GM12878 (cell line): ENCODE measurements around the gene PLEKHJ1.
A peak's percentile ranks its signal among the peaks of the same experiment; 100 is the strongest.

Experiments used
- ATF7 ChIP-seq: fragments of 450-650 bp; IDR thresholded peaks from 2 replicates; pipeline ENCODE4 v1.6.1; 2016; ENCODE audit warnings: low read depth, mild to moderate bottlenecking
- EGR1 ChIP-seq, 2 experiments: IDR thresholded peaks; 1 replicate in 1 of 2; 2 replicates in 1 of 2; pipeline ENCODE4 v1.6.1; 2011 to 2012; ENCODE audit warnings: low read depth in 2 of 2, low read length in 2 of 2, borderline replicate concordance in 1 of 2, mild to moderate bottlenecking in 1 of 2, moderate library complexity in 1 of 2
- EP300 ChIP-seq, 2 experiments: fragments of 150-350 bp in 1 of 2; IDR thresholded peaks; 2 replicates each; pipeline ENCODE4 v1.6.1; 2011 to 2012; ENCODE audit warnings: low read depth in 2 of 2, low read length in 2 of 2, borderline replicate concordance in 1 of 2, improper control_type of control experiment in 1 of 2, inconsistent platforms in 1 of 2; ENCODE audit not compliant: control insufficient read depth in 1 of 2
- GABPA ChIP-seq: IDR thresholded peaks from 2 replicates; pipeline ENCODE4 v1.6.1; 2014; ENCODE audit warnings: antibody characterized with exemption, low read depth, mild to moderate bottlenecking, inconsistent platforms
- NFYB ChIP-seq: IDR thresholded peaks from 2 replicates; pipeline ENCODE4 v1.6.1; 2011; ENCODE audit warnings: low read depth, mild to moderate bottlenecking, low read length, improper control_type of control experiment, moderate library complexity; ENCODE audit not compliant: insufficient read depth
- PML ChIP-seq: IDR thresholded peaks from 2 replicates; pipeline ENCODE4 v1.6.1; 2012; ENCODE audit warnings: low read length, inconsistent platforms
- POLR2AphosphoS5 ChIP-seq: IDR thresholded peaks from 2 replicates; pipeline ENCODE4 v1.6.1; 2011; ENCODE audit warnings: mild to moderate bottlenecking, low read length, inconsistent platforms
- RCOR1 ChIP-seq: conservative IDR thresholded peaks from 2 replicates; pipeline ENCODE4 v1.6.1; 2012; ENCODE audit warnings: low read depth, low read length, improper control_type of control experiment
- SPI1 ChIP-seq: IDR thresholded peaks from 2 replicates; pipeline ENCODE4 v1.6.1; 2011; ENCODE audit warnings: low read depth, mild to moderate bottlenecking, low read length, moderate library complexity, borderline replicate concordance; ENCODE audit not compliant: insufficient read depth
- TF ChIP-seq, protein P1 (sequence below), 3 experiments: IDR thresholded peaks in 2 of 3; conservative IDR thresholded peaks in 1 of 3; 2 replicates each; pipeline ENCODE4 v1.5.1; 2011; ENCODE audit warnings: low read depth in 3 of 3, low read length in 3 of 3, mild to moderate bottlenecking in 3 of 3, control low read depth in 2 of 3, moderate library complexity in 2 of 3, inconsistent platforms in 1 of 3, mixed read lengths in 1 of 3; ENCODE audit not compliant: control insufficient read depth in 2 of 3, insufficient read depth in 1 of 3; ENCODE audit errors: extremely low read depth in 1 of 3

GRCh38 chr19:2268861-2269243 is 32.7 kb upstream of the PLEKHJ1 start:
- TF ChIP-seq RCOR1: no peak
- no peak for TF ChIP-seq GABPA
- TF ChIP-seq, protein P1, sequence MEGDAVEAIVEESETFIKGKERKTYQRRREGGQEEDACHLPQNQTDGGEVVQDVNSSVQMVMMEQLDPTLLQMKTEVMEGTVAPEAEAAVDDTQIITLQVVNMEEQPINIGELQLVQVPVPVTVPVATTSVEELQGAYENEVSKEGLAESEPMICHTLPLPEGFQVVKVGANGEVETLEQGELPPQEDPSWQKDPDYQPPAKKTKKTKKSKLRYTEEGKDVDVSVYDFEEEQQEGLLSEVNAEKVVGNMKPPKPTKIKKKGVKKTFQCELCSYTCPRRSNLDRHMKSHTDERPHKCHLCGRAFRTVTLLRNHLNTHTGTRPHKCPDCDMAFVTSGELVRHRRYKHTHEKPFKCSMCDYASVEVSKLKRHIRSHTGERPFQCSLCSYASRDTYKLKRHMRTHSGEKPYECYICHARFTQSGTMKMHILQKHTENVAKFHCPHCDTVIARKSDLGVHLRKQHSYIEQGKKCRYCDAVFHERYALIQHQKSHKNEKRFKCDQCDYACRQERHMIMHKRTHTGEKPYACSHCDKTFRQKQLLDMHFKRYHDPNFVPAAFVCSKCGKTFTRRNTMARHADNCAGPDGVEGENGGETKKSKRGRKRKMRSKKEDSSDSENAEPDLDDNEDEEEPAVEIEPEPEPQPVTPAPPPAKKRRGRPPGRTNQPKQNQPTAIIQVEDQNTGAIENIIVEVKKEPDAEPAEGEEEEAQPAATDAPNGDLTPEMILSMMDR (IDR thresholded peaks at IDR 0.05 in 2 of 3, conservative IDR thresholded peaks at IDR 0.05 in 1 of 3; ENCODE audit: control insufficient read depth in 2 of 3, extremely low read depth in 1 of 3, insufficient read depth in 1 of 3, low read depth in 3 of 3, low read length in 3 of 3): no peak
- TF ChIP-seq NFYB: no peak
- TF ChIP-seq SPI1: no peak
- no peak for TF ChIP-seq EP300 (IDR thresholded peaks at IDR 0.05; ENCODE audit: borderline replicate concordance in 1 of 2, control insufficient read depth in 1 of 2, low read depth in 2 of 2, low read length in 2 of 2)
- TF ChIP-seq PML: no peak
- TF ChIP-seq POLR2AphosphoS5: no peak
- TF ChIP-seq ATF7: no peak
- TF ChIP-seq EGR1 (IDR thresholded peaks at IDR 0.05; ENCODE audit: borderline replicate concordance in 1 of 2, low read depth in 2 of 2, low read length in 2 of 2): peak in 1 of 2 experiments; percentile 97; a peak in 2 of 3 replicates
